Hair follicular keratinocyte (primary cell): ENCODE data around the gene SYCP3. TPM values are rescaled to one million over a fixed set of nuclear protein-coding genes. Genes with fewer than 3 reads are reported as not detected.

Experiments used
- total RNA-seq: library from RNA; depleted of rRNA; stranded (reverse); fragments of >200 nt; gene quantifications from 2 replicates; pipeline ENCODE4 v1.2.3, GENCODE V29; 2015

The SYCP3 gene
- total RNA-seq, result not detected in 2 replicates

DNA sequence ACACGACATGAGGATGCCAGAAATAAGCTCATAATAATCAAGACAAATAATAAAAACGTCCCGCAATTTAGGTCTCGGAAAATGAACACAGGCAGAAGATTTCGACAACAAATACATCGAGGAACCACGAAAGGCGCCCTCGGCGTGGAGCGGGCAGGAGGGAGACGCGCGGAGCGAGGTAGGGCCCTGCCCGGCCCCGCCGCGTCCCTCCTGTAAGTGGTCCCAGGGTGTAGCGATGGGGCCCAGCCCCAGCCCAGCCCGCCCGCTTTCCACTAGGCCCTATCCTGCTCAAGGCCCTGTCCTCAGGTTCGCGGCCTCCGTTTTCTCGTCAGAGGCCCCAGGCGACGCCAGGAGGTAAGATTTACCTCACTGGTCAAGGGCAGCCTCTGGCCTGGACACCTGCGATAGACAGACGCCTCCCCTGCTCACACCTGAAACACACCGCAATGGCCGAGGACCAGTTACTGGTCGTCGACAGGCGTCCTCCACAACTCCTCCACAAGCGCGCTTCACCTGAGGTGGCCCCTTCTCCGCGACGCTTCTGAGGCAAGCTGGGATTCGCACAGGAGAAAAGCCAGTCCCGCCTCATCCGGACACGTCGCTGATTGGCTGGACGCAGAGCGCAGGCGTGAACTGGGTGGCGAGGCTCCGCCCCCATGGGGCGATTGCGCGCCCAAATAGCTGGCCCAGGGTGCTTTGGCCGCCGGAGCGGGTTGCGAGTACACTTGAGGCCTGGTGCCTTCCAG, at the start of gene SYCP3:
Gene SYCP3, minus strand, starts transcription at position 543 of the 746 bp plus-strand sequence. CDS start 1,527 bp downstream, outside the sequence.

GRCh38 chr12:101697197-101697929, 41.9 kb downstream of the SYCP3 start, which contains the start of gene CHPT1:
Gene CHPT1 (plus strand): TSS chr12:101697640. CDS start chr12:101697862, 222 bp downstream.

Other genes with a start within 250 kb of the SYCP3 start
- gene MYBPC1, start 144.5 kb downstream of the SYCP3 start, total RNA-seq, result not detected in 2 replicates
- 14.8 and 21.3 TPM in 2 replicates for gene CHPT1, start 41.8 kb downstream of the SYCP3 start, total RNA-seq
- gene GNPTAB, start 91.5 kb upstream of the SYCP3 start, total RNA-seq, result 23.2 and 25.0 TPM in 2 replicates
- gene DRAM1, start 138.1 kb upstream of the SYCP3 start, total RNA-seq, result 12.7 and 14.7 TPM in 2 replicates